T47D (cell line): ENCODE measurements around the gene MEGF6.

Experiments
- DNase-seq, 2 experiments: peaks; one replicate each; pipeline versions ENCODE4 v3.0.0 to v3.0.0-alpha.2; 2011 to 2012; ENCODE audit warnings: low read depth in 1 of 2, low spot score in 1 of 2
- JUND ChIP-seq: IDR thresholded peaks from 2 replicates; pipeline ENCODE4 v1.6.1; 2012; ENCODE audit warnings: low read depth
- in situ Hi-C: cut with HindIII; loops from 2 replicates; pipeline ENCODE4 v1.10.0; 2016; ENCODE audit warnings: low sequenced_read_pairs, low pct_unique_long_range_greater_than_20kb

MEGF6 gene

GRCh38 chr1:3541936-3542335 lies 69.4 kb downstream of the MEGF6 start:
- in situ Hi-C loops = no loop called here
- no peak for TF ChIP-seq JUND
- no peak for DNase-seq

GRCh38 chr1:3541465-3541864 lies 69.8 kb downstream of the MEGF6 start:
- no peak for DNase-seq
- TF ChIP-seq JUND = no peak
- in situ Hi-C loops = no loop called here

- TF ChIP-seq JUND = no peak
- no peak for DNase-seq
- in situ Hi-C loops = no loop called here
Measured at GRCh38 chr1:3540876-3541275, 70.4 kb downstream of the MEGF6 start.

GRCh38 chr1:3539707-3540425 lies 71.4 kb downstream of the MEGF6 start:
- no peak for TF ChIP-seq JUND
- in situ Hi-C loops = no loop called here
- no peak for DNase-seq

GRCh38 chr1:3537359-3537758 lies 73.9 kb downstream of the MEGF6 start:
- DNase-seq = no peak
- no peak for TF ChIP-seq JUND
- in situ Hi-C loops = no loop called here

- no peak for TF ChIP-seq JUND
- in situ Hi-C loops = no loop called here
- DNase-seq = no peak
Measured at GRCh38 chr1:3536420-3537195, 74.7 kb downstream of the MEGF6 start.

- no peak for TF ChIP-seq JUND
- DNase-seq = no peak
- in situ Hi-C loops = no loop called here
Measured at GRCh38 chr1:3535732-3536131, 75.6 kb downstream of the MEGF6 start.

- TF ChIP-seq JUND = no peak
- in situ Hi-C loops = no loop called here
- no peak for DNase-seq
Measured at GRCh38 chr1:3534803-3535637, 76.3 kb downstream of the MEGF6 start.

GRCh38 chr1:3533067-3534048 lies 78.0 kb downstream of the MEGF6 start:
- no peak for TF ChIP-seq JUND
- in situ Hi-C loops = no loop called here
- DNase-seq = no peak

- in situ Hi-C loops = no loop called here
- TF ChIP-seq JUND = no peak
- DNase-seq = no peak
Measured at GRCh38 chr1:3531928-3532327, 79.4 kb downstream of the MEGF6 start.

GRCh38 chr1:3530926-3531818 lies 80.1 kb downstream of the MEGF6 start:
- in situ Hi-C loops = no loop called here
- TF ChIP-seq JUND = no peak
- DNase-seq = peak; percentile 90 to 92
